HL-60 (cell line): ENCODE results near the gene GDPD5.

Experiments
- CTCF ChIP-seq: IDR thresholded peaks from one replicate; pipeline ENCODE4 v1.5.1; 2011; ENCODE audit warnings: low read length, control low read depth, inconsistent platforms; ENCODE audit not compliant: insufficient read depth
- GABPA ChIP-seq: IDR thresholded peaks from 2 replicates; pipeline ENCODE4 v1.6.1; 2012; ENCODE audit warnings: low read depth
- POLR2AphosphoS5 ChIP-seq: IDR thresholded peaks from 2 replicates; pipeline ENCODE4 v1.6.1; 2012; ENCODE audit warnings: low read depth
- REST ChIP-seq: IDR thresholded peaks from 2 replicates; pipeline ENCODE4 v1.6.1; 2012; ENCODE audit warnings: low read depth; ENCODE audit not compliant: insufficient replicate concordance
- SPI1 ChIP-seq: IDR thresholded peaks from 2 replicates; pipeline ENCODE4 v1.6.1; 2012; ENCODE audit warnings: low read depth, mild to moderate bottlenecking, borderline replicate concordance

DNA sequence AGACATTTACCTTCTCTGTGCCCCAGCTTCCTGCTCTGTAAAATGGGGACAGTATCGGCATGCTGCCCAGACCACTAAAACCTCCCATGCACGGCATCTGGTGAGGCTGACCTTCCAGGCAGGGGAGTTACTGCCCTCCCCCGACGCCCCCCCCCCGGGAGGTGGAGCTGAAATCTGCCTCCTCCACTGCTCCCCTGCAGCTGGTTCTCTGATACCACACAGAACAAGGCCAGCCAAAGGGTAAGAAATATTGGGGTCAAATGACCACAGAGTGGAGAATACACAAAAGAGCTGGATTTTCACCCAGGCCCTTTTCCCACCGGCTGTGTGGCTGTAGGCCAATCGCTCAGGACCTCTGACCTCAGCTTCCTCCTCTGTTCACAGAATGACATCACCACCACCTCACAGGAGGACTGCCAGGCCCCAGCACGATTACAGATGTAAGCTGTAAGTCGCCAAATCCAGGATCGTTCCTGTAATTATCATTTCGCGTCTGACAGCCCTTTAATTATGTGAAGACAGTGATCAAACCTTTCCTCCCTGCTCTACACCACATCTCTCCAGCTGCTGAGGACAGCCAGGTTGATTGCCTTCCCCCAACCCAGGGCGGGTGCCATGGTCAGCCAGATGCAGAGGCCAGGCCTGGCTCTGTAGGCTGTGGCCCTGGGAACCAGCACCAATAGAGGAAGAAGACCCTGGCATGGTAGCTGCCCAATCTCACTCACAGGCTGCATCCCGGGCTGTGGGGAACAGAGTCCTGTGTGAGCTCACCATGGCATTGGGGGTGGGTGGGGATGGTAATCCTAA is 57.0 kb downstream of the GDPD5 start:
- TF ChIP-seq CTCF (no peak), REST (no peak), POLR2AphosphoS5 (no peak), GABPA (no peak), SPI1 (no peak)
